ENCODE measurements around the gene FOXQ1. TPM values are rescaled to one million over a fixed set of nuclear protein-coding genes. Genes with fewer than 3 reads are reported as not detected.

The FOXQ1 gene
- total RNA-seq (ENCODE audit: low replicate concordance), result not detected in 2 replicates

- H3K9me3 ChIP-seq (ENCODE audit: low read depth), result no peaks in the 10 kb centered on the region
- peaks cover 100% of the 10 kb centered on the region for H3K27me3 ChIP-seq
- no peaks in the 10 kb centered on the region for H3F3A ChIP-seq (ENCODE audit: low read depth)
- Mint-ChIP-seq H3K4me3 (peak within 1 kb of the TSS; percentile 89), H3K4me1 (peaks cover 26% of the 10 kb centered on the region), H3K27ac (no peak within 1 kb of the TSS), H3K9me3 (peaks cover 6% of the 10 kb centered on the region), H3K36me3 (no peaks in the 10 kb centered on the region), H3K27me3 (ENCODE audit: insufficient read depth, low read depth) (peaks cover 70% of the 10 kb centered on the region)
- H3K79me2 ChIP-seq (ENCODE audit: low read depth), result no peaks in the 10 kb centered on the region
- H3K9ac ChIP-seq, result no peak within 1 kb of the TSS
- peak; percentile 72 for DNase-seq (ENCODE audit: low spot score)
- peak within 1 kb of the TSS; percentile 84 for H3K4me2 ChIP-seq
- peaks cover 10% of the 10 kb centered on the region for H3K4me1 ChIP-seq
- peaks cover 56% of the 10 kb centered on the region for H4K20me1 ChIP-seq (ENCODE audit: low read depth)
- no peak within 1 kb of the TSS for H3K27ac ChIP-seq
- peak within 1 kb of the TSS; percentile 85 for H2AFZ ChIP-seq (replicated peaks)
- peak within 1 kb of the TSS; percentile 52 for H3K4me3 ChIP-seq
- TF ChIP-seq CTCF (IDR thresholded peaks at IDR 0.05) (no peak), EZH2phosphoT487 (IDR thresholded peaks at IDR 0.05) (peak; percentile 17), EZH2 (IDR thresholded peaks at IDR 0.05) (peak; percentile 86)
- no peaks in the 10 kb centered on the region for H3K36me3 ChIP-seq
These were observed at the start of gene FOXQ1 for GRCh38 chr6:1311400-1312202. TSS of gene FOXQ1 (plus strand) at chr6:1312098. CDS start at chr6:1312705, 607 bp downstream.

- Mint-ChIP-seq H3K9me3 (no peaks in the 10 kb centered on the region), H3K4me1 (no peaks in the 10 kb centered on the region), H3K36me3 (no peaks in the 10 kb centered on the region), H3K27ac (no peak overlapping the region), H3K27me3 (ENCODE audit: insufficient read depth, low read depth) (no peaks in the 10 kb centered on the region), H3K4me3 (no peak overlapping the region)
- Histone ChIP-seq H3F3A (ENCODE audit: low read depth) (no peaks in the 10 kb centered on the region), H4K20me1 (ENCODE audit: low read depth) (no peaks in the 10 kb centered on the region), H3K4me3 (no peak overlapping the region), H3K36me3 (no peaks in the 10 kb centered on the region), H3K4me2 (no peak overlapping the region), H3K79me2 (ENCODE audit: low read depth) (no peaks in the 10 kb centered on the region), H3K27ac (no peak overlapping the region), H2AFZ (replicated peaks) (no peak overlapping the region), H3K4me1 (no peaks in the 10 kb centered on the region), H3K9ac (no peak overlapping the region), H3K9me3 (ENCODE audit: low read depth) (no peaks in the 10 kb centered on the region), H3K27me3 (no peaks in the 10 kb centered on the region)
- no peak for DNase-seq (ENCODE audit: low spot score)
- TF ChIP-seq EZH2phosphoT487 (IDR thresholded peaks at IDR 0.05), result no peak
- no peak for TF ChIP-seq EZH2 (IDR thresholded peaks at IDR 0.05)
- TF ChIP-seq CTCF (IDR thresholded peaks at IDR 0.05), result no peak
These were observed 49.2 kb upstream of the FOXQ1 start for GRCh38 chr6:1262704-1263038.

- TF ChIP-seq CTCF (IDR thresholded peaks at IDR 0.05) (peak; percentile 27), EZH2phosphoT487 (IDR thresholded peaks at IDR 0.05) (no peak)
- H3K36me3 Mint-ChIP-seq, result no peaks in the 10 kb centered on the region
- no peak overlapping the region for H3K27ac Mint-ChIP-seq
- H2AFZ ChIP-seq (replicated peaks), result no peak overlapping the region
- no peaks in the 10 kb centered on the region for H3K4me1 ChIP-seq
- H3K4me3 ChIP-seq, result no peak overlapping the region
- H3F3A ChIP-seq (ENCODE audit: low read depth), result no peaks in the 10 kb centered on the region
- H3K27me3 Mint-ChIP-seq (ENCODE audit: insufficient read depth, low read depth), result no peaks in the 10 kb centered on the region
- no peak overlapping the region for H3K4me3 Mint-ChIP-seq
- no peaks in the 10 kb centered on the region for H3K9me3 Mint-ChIP-seq
- no peak overlapping the region for H3K27ac ChIP-seq
- H3K36me3 ChIP-seq, result no peaks in the 10 kb centered on the region
- no peaks in the 10 kb centered on the region for H3K27me3 ChIP-seq
- no peak for DNase-seq (ENCODE audit: low spot score)
- H3K79me2 ChIP-seq (ENCODE audit: low read depth), result no peaks in the 10 kb centered on the region
- H3K9ac ChIP-seq, result no peak overlapping the region
- H3K4me2 ChIP-seq, result no peak overlapping the region
- no peaks in the 10 kb centered on the region for H3K4me1 Mint-ChIP-seq
- no peaks in the 10 kb centered on the region for H3K9me3 ChIP-seq (ENCODE audit: low read depth)
- H4K20me1 ChIP-seq (ENCODE audit: low read depth), result no peaks in the 10 kb centered on the region
These were observed 48.7 kb upstream of the FOXQ1 start for GRCh38 chr6:1263039-1263849.
